NCI-H82 (cell line): ENCODE measurements around the gene ADK.
A peak's percentile ranks its signal among the peaks of the same experiment; 100 is the strongest.
"Not testable (repeated sequence)": the region's sequence is repeated elsewhere in the genome, so short reads cannot be mapped to it uniquely, and the experiment has no call there.

Source experiments
- DNase-seq: peaks from one replicate; lab custom pipeline; 2025; lab: John Stamatoyannopoulos, UW

The ADK gene

DNA sequence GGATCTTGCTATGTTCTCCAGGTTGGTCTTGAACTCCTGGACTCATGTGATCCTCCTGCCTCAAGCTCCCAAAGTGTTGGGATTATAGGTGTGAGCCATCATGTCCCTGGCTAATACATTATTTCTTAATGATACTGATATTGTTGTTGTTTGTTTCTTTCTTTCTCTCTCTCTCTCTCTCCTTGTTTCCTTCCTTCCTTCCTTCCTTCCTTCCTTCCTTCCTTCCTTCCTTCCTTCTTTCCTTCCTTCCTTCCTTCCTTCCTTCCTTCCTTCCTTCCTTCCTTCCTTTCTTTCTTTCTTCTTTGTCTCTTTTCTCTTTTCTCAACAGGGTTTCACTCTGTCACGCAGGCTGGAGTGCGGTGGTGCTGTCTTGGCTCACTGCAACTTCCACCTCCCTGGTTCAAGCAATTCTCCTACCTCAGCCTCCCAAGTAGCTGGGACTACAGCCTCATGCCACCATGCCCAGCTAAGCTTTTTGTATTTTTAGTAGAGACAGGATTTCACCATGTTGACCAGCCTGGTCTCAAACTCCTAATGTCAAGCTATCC is 149.1 kb downstream of the ADK start:
- not testable (repeated sequence) for DNase-seq

DNA sequence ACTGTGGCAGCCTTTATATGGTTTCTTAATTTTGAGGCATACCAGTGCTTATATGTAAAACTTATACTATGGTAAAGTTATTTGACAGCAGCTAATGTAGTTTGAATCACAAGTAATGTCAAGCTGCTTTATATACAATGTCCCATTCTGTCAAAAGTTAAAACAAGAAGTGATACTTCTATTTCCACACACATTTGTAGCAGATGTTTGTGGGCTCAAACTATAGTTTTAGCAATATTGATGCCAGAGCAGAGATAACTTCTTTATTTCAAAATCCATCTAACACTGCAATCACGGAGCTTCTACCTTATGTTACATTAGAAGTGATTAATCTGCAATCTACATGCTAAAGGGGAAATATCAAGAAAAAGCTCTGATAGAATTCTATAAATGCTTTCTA is 149.6 kb downstream of the ADK start:
- DNase-seq: no peak

DNA sequence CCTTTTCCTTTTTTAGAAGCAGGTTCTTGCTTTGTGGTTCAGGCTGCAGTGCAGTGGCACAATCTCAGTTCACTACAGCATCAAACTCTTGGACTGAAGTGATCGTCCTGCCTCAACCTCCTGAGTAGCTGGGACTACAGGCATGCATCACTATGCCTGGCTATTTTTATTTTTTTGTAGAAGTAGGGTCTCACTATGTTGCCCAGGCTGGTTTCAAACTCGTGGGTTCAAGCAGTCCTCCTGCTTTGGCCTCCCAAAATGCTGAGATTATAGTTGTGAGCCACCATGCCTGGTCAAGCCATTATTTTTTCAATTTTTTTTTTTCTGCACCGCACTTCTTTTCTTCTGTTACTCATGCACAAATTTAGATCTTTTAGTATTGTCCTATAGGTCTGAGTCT is 154.7 kb downstream of the ADK start:
- DNase-seq: no peak

DNA sequence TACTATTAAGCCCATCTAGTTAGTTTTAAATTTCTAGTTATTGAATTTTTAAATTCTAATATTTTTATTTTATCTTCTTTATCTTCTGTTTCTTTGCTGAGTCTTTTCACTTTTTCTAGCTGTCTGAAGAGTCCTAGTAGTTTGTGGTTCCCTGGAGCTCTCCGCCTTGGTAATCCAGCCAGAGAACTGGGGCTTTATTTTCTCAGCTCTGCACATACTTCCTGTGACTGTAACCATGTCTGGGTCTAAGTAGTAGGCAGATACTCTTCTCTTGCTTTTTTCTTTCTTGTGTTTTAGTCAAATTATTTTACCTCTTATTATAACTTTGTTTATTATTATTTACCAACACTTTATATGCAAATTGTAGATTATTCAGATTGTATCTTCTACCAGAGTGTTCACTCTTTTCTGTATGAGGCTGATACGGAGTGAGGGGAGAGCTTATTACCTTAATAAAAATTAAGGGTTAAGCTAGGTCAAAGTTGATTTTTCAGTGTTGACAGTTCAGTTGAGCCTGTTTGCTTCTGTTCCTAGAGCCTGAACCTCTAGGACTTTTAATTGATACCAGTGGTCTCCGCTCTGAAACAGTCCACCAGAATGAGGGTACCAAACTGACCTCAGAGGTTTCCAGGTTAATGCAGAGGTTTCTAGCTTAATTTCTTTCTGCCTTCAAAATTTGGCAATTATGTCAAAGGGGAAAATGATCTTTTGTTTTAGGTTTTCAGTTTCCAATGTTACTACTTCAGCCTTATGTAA is 155.4 kb downstream of the ADK start:
- no peak for DNase-seq

DNA sequence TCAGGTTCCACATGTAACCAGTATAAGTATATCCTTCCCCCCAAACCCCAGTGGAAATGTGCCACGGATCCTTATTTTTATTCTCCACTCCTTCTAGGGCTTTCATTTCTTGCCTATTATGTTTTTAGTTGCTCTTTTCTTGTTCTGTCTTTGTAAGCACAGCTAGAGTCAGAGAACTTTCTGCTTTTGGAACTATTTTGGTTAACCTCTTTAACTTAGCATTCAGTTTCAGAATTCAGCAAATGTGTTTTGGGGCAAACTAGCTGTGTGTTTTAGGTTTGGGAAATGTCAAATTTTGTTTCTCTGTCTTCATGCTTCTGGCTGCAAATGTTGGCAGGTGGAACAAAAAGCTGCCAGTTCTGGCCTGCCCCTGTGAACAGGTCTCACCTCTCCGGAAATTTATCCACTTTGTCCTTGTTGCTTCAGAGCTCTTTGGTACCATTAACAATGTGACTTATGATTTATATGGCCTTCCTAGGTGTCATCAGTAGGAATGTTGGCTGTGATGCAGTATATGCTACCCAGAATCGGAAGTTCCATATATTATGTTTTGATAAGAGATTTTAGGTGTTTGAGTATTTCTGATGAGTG is 156.1 kb downstream of the ADK start:
- DNase-seq: no peak

DNA sequence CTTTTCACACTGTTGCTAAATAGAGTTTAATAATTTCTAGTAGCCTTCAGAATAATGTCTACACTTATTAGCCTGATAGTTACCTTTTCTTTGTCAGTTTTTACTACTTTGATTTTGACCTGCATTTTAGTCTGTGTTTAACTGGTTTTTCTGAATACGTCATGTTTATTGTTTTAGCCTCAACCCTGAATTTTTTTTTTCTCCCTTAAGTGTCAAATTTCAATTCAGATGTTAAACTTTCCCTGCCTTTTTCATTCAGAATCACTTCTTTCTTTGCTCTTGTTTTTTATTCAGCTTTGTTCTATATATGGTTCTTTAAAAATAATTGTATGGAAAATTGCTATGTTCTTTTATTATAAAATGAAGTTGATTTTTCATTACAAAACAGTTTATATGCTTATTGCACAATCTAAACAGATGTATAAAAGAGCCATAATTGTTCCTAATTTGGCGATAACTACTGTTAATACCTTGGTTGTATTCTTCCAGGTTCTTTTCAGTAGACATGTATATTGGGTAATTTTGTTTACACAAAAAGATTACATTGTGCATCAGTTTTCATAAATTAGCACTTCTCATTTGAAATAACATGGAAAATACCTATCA is 159.7 kb downstream of the ADK start:
- no peak for DNase-seq

DNA sequence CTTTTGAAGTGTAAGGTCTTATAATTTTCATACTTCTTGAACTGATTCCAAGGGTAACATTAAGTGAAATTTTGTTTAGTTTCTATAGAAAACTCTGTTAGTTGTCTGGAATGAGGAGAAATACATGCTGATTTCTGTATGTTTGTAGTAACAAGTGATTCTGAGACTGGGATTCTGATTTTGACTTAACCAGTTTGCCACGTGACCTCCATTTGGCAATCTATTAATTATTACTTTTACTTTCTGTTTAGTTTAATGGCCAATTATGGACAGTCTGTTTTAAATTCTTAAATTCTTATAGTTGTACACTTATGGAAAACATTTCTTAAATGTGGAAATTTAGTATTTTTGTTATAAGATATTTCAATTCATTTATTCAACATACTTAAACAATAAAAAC is 163.1 kb downstream of the ADK start:
- DNase-seq: no peak

DNA sequence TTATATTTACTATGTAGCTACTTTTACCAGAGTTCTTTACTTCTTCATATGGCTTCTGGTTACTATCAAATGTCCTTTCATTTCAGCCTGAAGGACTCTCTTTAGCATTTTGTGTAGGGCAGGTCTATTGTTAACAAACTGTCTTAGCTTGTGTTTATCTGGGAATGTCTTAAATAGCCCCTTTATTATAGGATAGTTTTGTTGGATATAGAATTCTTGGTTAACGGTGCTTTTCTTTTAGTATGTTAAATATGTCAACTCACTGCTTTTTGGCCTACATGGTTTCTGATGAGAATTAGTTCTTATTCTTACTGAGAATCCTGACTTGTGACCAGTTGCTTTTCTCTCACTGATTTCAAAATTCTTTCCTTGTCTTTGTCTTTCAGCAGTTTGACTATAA is 169.0 kb downstream of the ADK start:
- no peak for DNase-seq

DNA sequence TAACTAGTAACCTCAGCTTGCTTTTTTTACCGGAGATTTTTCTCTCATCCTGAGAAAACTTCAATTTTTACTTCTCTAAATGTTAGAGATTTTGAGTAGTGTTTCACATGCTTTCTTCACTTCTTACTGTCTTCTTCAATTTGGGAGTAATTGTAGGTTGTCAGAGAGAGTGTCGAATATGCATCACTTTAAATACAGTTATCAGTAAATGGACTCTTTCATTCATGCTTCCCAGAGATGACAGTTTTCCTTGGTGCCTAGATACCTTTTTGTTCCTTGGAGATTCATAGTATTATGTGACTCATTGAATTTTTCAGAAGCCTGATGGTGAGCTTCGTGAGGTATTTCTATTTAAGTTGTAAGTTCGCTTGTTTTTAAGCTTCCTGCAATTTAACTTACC is 169.7 kb downstream of the ADK start:
- DNase-seq: no peak

DNA sequence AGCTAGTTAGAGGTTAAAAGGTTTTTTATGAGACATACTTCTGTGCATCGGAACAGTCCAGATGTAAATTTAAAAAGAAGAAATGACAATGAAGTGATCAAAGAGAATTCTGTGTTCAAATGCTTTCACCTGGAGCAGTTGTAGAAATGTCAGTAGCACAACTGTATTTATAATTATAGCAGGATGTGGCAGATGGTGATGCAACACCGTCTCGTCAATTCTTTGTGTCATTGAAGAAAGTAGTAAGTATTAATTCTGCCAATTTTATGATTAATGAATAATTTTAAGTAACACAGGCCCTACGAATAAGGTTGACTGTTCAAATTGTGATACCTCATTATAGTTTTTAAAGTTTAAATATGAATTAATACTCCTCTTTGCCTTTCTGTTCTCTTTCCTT is 171.1 kb downstream of the ADK start:
- no peak for DNase-seq

DNA sequence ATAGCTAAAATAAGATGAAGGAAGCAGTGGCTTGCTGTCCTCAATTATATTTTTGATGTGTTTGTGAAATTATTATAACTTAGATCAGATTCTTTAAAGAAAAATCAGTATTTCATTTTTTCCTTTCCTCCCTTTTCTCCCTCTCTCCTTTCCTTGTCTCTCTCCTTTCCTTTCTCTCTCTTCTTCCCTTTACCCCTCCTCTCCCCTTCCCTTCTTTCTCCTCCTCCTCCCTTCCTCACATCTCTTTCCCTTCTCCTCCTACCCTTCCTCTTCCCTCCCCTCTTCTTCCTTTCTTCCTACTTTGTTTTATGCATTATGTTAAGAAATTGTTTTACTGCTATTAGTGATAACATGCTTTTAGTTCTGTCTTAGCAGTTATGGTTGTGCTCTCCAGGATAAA is 171.5 kb downstream of the ADK start:
- no peak for DNase-seq

DNA sequence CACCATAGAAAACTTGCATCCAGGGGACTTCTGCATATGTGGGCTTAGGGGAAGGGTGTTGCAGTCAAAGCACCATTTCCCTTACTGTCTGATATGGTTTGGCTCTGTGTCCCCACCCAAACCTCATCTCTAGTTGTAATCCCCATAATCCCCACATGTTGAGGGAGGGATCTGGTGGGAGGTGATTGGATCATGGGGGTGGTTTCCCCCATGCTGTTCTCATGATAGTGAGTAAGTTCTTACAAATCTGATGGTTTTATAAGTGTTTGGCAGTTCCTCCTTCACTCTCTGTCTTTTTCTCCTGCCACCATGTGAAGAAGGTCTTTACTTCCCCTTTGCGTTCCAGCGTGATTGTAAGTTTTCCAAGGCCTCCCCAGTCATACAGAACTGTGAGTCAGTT is 177.4 kb downstream of the ADK start:
- peak; percentile 66 for DNase-seq

DNA sequence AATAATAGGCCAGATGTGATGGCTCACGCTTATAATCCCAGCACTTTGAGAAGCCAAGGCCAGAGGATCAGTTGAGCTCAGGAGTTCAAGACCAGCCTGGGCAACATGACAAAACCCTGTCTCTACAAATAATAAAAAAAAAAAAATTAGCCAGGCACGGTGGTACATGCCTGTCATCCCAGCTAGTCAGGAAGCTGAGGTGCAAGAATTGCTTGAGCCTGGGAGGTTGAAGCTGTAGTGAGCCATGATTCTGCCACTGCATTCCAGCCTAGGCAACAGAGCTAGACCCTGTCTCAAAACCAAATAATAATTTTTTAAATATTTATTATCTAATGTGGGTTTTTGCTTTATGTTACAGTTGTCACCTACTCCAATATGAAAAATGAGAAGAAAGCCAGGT is 178.9 kb downstream of the ADK start:
- DNase-seq: no peak

DNA sequence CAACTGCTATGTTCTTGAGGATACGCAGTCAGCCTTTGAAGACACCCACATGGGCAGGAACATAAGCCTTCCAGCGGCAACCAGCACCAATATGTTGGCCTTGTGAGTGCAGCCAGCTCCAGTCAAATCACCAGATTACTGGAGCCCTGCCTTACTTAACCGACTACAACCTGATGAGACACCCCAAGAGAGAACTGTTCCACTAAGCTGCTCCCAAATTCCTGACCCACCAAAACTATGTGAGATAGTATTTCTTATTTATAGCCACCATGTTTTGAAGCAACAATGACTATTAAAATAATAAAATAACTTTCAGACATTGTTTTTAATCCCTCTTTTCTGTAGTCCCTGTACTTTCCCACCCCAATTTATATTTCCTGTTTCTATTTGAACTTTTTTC is 179.6 kb downstream of the ADK start:
- no peak for DNase-seq

DNA sequence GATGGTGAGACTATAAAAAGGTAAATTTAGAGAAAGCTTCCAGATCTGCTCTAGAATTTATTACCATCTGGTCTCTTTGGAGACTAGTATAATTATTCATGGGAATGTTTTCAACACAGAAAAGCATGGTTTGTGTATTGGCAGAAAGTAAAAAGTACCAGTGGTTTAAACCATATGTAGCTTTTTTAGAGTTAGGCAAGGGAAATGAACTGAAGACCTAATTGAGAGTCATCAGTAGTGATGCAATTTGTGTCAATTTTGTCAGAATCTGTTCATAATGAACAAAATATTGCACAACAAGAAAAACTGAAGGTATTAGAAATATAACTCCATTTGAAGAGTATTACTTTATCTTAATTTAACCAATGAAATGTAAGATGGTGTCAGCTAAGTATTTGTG is 181.4 kb downstream of the ADK start:
- no peak for DNase-seq

DNA sequence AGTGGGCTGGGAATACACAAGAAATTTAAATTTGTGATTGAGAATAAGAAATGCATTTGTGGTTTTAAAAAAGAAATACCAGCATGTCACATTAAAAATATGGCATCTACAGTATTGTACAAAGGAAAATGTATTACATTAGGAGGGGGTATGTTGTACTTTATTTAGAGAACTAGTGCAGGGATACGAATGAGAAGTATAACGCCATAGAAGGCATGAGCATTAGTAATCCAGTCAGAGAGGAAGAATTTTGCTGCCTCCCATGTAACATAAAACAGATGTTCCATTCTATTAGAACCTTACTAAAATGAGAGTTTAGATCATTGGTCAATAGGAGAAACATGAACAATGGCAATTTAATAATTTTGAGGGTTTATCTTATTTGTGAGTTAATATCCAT is 182.2 kb downstream of the ADK start:
- DNase-seq: no peak

DNA sequence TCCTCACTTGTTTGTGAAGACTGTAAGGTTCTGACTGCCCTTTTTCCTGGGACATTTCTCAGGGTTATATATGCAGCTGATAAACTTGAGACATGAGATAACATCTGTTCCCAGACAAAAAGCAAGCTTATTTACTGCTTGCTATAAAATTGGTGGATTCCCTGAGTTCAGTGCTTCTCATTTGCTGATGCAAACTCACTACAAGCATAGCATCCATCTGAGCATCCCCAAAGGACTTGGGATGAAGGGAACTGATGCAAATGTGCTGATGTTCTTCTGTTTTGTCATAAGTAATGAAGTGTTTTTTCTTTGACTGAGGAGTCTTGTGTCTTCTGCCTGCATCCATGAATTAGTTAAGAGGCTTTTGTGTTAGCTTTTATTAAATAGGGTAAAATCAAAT is 183.2 kb downstream of the ADK start:
- no peak for DNase-seq

DNA sequence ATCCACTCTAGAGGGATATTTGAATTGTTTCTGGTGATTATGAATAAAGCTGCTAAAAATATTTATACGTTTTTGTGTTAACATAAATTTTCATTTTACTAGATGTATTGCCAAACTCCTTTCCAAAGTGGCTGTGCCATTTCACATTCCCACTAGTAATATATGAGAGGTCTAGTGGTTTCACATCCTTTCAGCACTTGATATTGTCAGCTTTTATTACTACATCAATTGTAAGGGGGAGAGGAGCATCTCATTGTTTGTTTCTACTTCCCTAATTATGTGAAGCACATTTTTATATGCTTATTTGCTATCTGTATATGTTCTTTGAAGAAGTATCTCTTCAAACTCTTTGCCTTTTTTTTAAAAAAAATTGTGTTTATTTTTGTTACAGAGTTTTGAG is 184.5 kb downstream of the ADK start:
- no peak for DNase-seq

DNA sequence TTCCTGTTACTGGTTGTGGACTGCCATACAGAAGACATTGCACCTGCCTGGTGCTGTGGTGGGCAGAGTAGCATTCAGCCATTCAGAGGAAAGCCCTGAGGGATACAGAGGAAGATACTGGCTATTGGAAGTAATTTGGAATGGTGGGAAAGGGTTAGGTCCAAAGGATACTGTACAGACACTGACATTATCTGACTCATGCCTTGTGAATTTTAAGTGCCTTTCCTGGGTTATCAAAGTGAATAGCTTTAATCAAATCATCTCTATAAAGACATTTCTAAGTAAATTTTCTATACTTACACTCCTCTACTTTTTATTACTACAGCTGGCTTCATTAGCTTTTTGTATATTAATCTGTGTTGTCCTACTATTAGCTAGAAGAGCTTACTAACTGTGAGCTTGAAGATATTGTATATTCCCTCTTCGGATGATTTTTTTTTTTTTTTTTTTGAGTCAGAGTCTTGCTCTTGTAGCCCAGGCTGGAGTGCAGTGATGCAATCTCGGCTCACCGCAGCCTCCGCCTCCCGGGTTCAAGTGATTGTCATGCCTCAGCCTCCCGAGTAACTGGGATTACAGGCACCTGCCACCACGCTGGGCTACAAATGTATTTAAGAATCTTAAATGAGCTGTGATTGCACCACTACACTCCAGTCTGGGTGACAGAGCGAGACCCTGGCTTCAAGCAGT is 186.5 kb downstream of the ADK start:
- no peak for DNase-seq

DNA sequence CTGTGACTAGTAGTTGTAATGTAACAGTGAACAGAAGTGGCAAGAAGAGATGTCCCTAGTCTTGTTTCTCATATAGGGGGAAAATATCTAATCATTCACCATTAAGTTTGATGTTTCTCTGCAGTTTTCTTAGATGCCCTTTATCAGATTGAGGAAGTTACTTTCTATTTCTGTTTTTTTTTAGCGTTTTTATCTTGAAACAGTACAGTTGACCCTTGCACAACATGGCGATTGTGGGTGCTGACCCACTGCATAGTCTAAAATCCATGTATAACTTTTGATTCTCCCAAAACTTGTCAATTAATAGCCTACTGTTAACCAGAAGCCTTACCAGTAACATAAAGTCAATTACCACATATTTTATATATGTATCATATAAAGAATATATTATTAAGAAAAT is 192.0 kb downstream of the ADK start:
- no peak for DNase-seq

DNA sequence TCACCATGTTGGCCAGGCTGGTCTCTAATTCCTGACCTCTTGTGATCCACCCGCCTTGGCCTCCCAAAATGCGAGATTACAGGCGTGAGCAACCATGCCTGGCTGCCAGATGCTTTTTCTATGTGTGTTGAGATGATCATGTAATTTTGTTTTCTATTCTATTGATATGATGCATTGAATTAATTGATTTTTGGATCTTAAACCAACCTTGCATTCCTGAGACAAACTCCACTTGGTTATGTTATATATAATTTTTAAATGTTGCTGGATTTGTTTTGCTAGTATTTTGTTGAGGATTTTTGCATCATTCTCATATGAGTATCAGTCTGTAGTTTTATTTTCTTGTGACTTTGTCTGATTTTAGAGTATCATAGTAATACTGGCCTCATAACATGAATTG is 192.8 kb downstream of the ADK start:
- no peak for DNase-seq

DNA sequence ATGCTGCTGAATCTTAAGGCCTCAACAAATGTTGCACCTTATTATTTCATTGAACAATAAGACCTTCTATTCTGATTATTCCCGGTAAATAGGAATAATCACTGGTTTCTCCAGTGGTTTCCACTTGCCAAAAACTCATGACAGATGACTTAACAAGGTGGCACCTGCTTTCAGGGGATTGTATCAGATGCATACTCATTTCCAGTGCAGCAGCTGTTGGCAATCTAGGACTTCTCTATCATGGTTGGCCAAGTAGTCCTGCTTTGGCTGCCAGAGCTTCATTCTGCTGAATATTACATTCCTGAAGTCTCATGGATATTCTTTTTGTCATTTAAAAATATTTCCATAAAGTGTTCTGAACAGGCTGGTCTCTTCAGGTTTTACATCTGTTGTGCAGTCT is 193.3 kb downstream of the ADK start:
- DNase-seq: no peak

DNA sequence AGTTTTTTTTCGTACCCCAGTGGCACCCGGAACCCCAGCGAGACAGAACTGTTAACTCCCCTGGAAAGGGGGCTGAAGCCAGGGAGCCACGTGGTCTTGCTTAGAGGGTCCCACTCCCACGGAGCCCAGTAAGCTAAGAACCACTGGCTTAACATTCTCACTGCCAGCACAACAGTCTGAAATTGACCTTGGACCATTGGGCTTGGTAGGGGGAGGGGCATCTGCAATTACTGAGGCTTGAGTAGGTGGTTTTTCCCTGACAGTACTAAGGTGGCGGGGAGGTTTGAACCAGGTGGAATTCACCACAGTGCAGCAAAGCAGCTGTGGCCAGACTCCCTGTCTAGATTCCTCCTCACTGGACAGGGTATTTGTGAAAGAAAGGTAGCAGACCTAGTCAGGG is 196.5 kb downstream of the ADK start:
- no peak for DNase-seq
